GM06990 (cell line): ENCODE results near the gene ENOX1.

Experiments used
- DNase-seq: peaks from one replicate; pipeline ENCODE4 v3.0.0-alpha.2; 2011; ENCODE audit not compliant: insufficient read length; ENCODE audit errors: extremely low read depth
- H3K27me3 ChIP-seq: replicated peaks from 2 replicates; pipeline ENCODE4 v1.6.0; 2011; ENCODE audit warnings: low read length; ENCODE audit not compliant: control insufficient read depth, insufficient read depth
- H3K36me3 ChIP-seq: 2 replicates; pipeline ENCODE4 v1.5.1; 2011; ENCODE audit warnings: low read length; ENCODE audit not compliant: control insufficient read depth, insufficient read depth
- H3K4me3 ChIP-seq: replicated peaks from 2 replicates; pipeline ENCODE4 v1.5.1; 2011; ENCODE audit warnings: low read depth, mild to moderate bottlenecking, control low read depth, low read length
- CTCF ChIP-seq: IDR thresholded peaks from 2 replicates; pipeline ENCODE4 v1.5.1; 2011; ENCODE audit warnings: low read length, control low read depth, mild to moderate bottlenecking, inconsistent platforms; ENCODE audit not compliant: insufficient read depth, poor library complexity, severe bottlenecking

The ENOX1 gene

DNA sequence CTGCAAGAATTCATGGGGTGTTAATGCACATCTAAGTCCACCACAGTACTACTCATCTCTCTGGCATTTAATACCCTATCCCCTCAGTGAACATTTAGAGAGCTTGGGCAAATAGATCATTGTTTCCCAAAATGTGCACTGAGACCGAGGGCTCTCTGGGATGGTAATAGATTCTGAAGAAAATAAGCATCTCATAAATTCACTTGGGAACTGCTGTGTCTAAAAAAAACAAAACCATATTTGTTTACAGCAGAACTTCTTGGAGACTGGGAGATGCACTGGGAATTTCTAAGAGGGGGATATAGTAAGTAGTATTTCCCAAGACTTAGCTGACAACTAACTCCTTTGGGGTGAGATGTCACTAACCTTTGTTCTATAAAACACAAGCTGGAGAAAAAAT lies 58.4 kb downstream of the ENOX1 start:
- H3K27me3 ChIP-seq = no peaks in the 10 kb centered on the region
- H3K4me3 ChIP-seq = no peak overlapping the region
- DNase-seq = no peak
- no peaks in the 10 kb centered on the region for H3K36me3 ChIP-seq
- no peak for TF ChIP-seq CTCF

DNA sequence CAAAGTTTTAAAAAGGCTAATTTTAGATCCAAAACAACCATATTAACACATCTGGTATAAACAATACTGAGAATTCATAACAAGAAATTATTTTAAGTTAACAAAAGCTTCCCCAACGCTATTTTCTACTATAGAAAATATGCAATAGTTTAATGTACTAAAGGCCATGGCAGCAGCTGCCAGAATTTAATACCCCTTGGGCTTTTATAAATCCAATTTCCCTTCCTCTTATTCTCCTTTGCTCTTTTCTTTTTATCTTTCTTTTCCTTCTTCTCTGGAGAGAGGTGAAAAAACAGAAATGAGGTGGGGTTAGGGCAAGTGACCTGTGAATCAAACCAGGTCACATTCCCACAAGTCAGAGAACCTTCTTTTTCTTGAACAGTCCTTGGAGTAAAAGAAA lies 58.9 kb downstream of the ENOX1 start:
- Histone ChIP-seq H3K4me3 (no peak overlapping the region), H3K36me3 (no peaks in the 10 kb centered on the region), H3K27me3 (no peaks in the 10 kb centered on the region)
- no peak for TF ChIP-seq CTCF
- no peak for DNase-seq

DNA sequence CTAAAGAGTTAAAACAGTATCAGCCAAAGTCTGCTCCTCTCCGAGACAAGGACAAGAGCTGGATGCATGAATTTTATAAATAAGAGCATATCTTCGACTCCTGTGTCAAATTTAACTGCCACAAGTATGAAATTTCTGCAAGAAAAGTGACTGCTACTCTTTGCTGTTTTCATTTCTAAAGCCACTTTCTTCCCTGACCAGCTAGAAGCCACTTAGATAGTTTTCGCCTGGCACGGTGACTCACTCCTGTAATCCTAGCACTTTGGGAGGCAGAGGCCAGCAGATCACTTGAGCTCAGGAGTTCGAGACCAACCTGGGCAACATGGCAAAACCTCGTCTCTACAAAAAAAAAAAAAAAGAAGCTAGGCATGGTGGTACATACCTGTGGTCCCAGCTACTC lies 61.3 kb downstream of the ENOX1 start:
- no peaks in the 10 kb centered on the region for H3K36me3 ChIP-seq
- H3K4me3 ChIP-seq = no peak overlapping the region
- no peaks in the 10 kb centered on the region for H3K27me3 ChIP-seq
- TF ChIP-seq CTCF = no peak
- DNase-seq = no peak

DNA sequence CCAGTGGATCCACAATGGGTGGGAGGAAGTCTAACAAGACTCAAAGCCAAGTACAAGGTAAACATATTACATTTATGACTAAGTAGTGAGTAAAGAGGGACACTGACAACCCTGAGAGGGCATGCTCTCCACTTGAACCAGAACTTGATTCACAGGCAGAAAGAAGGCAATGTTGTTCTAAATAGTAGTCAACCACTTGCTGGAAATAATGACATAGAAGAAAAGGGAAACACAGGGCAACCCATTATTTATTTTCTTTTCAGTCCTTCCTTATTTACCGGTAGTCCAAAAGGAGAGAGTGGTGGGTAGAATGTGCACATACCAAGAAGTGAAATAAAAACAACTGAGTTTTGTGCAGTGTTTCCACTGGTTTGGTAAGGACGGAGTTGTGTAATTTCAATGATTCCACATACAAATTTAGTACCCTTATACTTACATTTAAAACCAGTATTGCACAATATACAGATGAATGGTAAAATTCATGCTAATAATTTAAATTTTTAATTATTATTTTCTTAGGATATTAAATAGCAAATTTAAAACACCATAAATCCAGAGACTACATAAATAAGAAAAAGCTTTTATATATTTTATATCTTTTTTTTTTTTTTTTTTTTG lies 65.9 kb downstream of the ENOX1 start:
- Histone ChIP-seq H3K27me3 (no peaks in the 10 kb centered on the region), H3K4me3 (no peak overlapping the region), H3K36me3 (no peaks in the 10 kb centered on the region)
- no peak for DNase-seq
- no peak for TF ChIP-seq CTCF

GRCh38 chr13:43698758-43699157 lies 88.0 kb downstream of the ENOX1 start:
- H3K36me3 ChIP-seq = no peaks in the 10 kb centered on the region
- no peak overlapping the region for H3K4me3 ChIP-seq
- DNase-seq = no peak
- H3K27me3 ChIP-seq = no peaks in the 10 kb centered on the region
- no peak for TF ChIP-seq CTCF

GRCh38 chr13:43698009-43698408 lies 88.8 kb downstream of the ENOX1 start:
- DNase-seq = peak; percentile 16
- Histone ChIP-seq H3K36me3 (no peaks in the 10 kb centered on the region), H3K4me3 (peak overlapping the region; percentile 41), H3K27me3 (no peaks in the 10 kb centered on the region)
- TF ChIP-seq CTCF = no peak
